Upper lobe of left lung (tissue), 6 donors: ENCODE measurements around the gene PBXIP1. TPM values are rescaled to one million over a fixed set of nuclear protein-coding genes. Genes with fewer than 3 reads are reported as not detected.

Source experiments
- ATAC-seq, 2 donors: fragments of 200-7000 bp; cut with Tn5 transposase; one replicate each; pipeline ENCODE4 v1.9.1; 2022; ENCODE audit warnings: mild to moderate bottlenecking in 2 of 2, moderate library complexity in 2 of 2; ENCODE audit not compliant: low FRiP score in 2 of 2
- DNase-seq, 2 donors: peaks; one replicate each; pipeline ENCODE4 v3.0.0-alpha.2; 2019 to 2020
- H3K27ac ChIP-seq, 4 donors: fragments of 200-600 bp; sonication (generic); one replicate each; pipeline ENCODE4 v1.5.1; 2016 to 2019
- H3K27me3 ChIP-seq, 4 donors: fragments of 200-600 bp; sonication (generic); one replicate each; pipeline ENCODE4 v1.5.1; 2017 to 2019
- H3K36me3 ChIP-seq, 4 donors: fragments of 200-600 bp; sonication (generic); one replicate each; pipeline ENCODE4 v1.5.1; 2016 to 2019
- H3K4me1 ChIP-seq, 4 donors: fragments of 200-600 bp; sonication (generic); one replicate each; pipeline ENCODE4 v1.5.1; 2018 to 2019
- H3K4me3 ChIP-seq, 4 donors: fragments of 200-600 bp; sonication (generic); one replicate each; pipeline ENCODE4 v1.5.1; 2017 to 2019; ENCODE audit warnings: mild to moderate bottlenecking in 2 of 4, moderate library complexity in 1 of 4
- H3K9me3 ChIP-seq, 4 donors: fragments of 200-600 bp; sonication (generic); one replicate each; pipeline ENCODE4 v1.5.1; 2018 to 2019
- CTCF ChIP-seq, 6 experiments: fragments of 450-650 bp in 4 of 6; fragments of 200-600 bp in 2 of 6; sonication (generic) in 2 of 6; IDR thresholded peaks; one replicate each; pipeline ENCODE4 v1.5.1; 2016 to 2019; ENCODE audit warnings: antibody characterized with exemption in 6 of 6
- EP300 ChIP-seq, 4 donors: sonication (generic); formaldehyde crosslinking; IDR thresholded peaks; one replicate each; pipeline ENCODE4 v1.5.1; 2017; ENCODE audit warnings: antibody characterized with exemption in 4 of 4, control low read depth in 2 of 4
- POLR2A ChIP-seq, 4 donors: fragments of 450-650 bp; IDR thresholded peaks; one replicate each; pipeline ENCODE4 v1.5.1; 2016 to 2017; ENCODE audit warnings: antibody characterized with exemption in 4 of 4, mild to moderate bottlenecking in 2 of 4
- POLR2AphosphoS5 ChIP-seq, 2 donors: sonication (generic); formaldehyde crosslinking; IDR thresholded peaks; one replicate each; pipeline ENCODE4 v1.5.1; 2017; ENCODE audit warnings: antibody characterized with exemption in 2 of 2
- WGBS, 2 donors: methylation state at CpG; one replicate each; pipeline ENCODE4 v1.1.5; 2017 to 2018; 5-methylcytosine and 5-hydroxymethylcytosine counted together
- total RNA-seq, 6 donors: library from RNA; depleted of rRNA in 4 of 6; stranded (reverse); fragments of >200 nt in 4 of 6; gene quantifications; one replicate each; pipeline versions ENCODE4 v1.1.0 to v1.2.1, GENCODE V29; 2016 to 2021
- donor health status: DM: no; HTN: no; CAD: no; lungs with moderate emphysema.
- donor health status: DM: no; HTN: yes; CAD: no; lungs with severe emphysema.

Gene PBXIP1
- total RNA-seq, 6 donors from 2014 or later, result 72.1 to 108 (median 83.7) TPM

- ATAC-seq (no peak), DNase-seq (no peak)
- peaks cover 39 to 62% (median 48%) of the 10 kb centered on the region in 4 donors for H3K4me1 ChIP-seq
- H3K27ac ChIP-seq, result peak overlapping the region in 1 of 4 donors; percentile 2
- H3K4me3 ChIP-seq, result no peak overlapping the region
- 85 to 96% methylated on average over 7 of the region's 7 CpGs for WGBS, 2 donors
- TF ChIP-seq EP300 (IDR thresholded peaks at IDR 0.05), result no peak
- no peak for TF ChIP-seq POLR2A (IDR thresholded peaks at IDR 0.05)
- TF ChIP-seq CTCF (IDR thresholded peaks at IDR 0.05), result no peak
- no peak for TF ChIP-seq POLR2AphosphoS5 (IDR thresholded peaks at IDR 0.05)
- H3K36me3 ChIP-seq, result peaks cover 6 to 33% (median 30%) of the 10 kb centered on the region in 4 donors
- H3K9me3 ChIP-seq, result no peaks in the 10 kb centered on the region
- H3K27me3 ChIP-seq, result no peaks in the 10 kb centered on the region
Measured at GRCh38 chr1:154959426-154959780, 3.5 kb upstream of the PBXIP1 start.

- Histone ChIP-seq H3K4me1 (peaks cover 44 to 68% (median 54%) of the 10 kb centered on the region in 4 donors), H3K4me3 (no peak overlapping the region), H3K27me3 (no peaks in the 10 kb centered on the region), H3K27ac (peak overlapping the region in 1 of 4 donors; percentile 2), H3K36me3 (peaks cover 2 to 28% (median 24%) of the 10 kb centered on the region in 4 donors), H3K9me3 (no peaks in the 10 kb centered on the region)
- TF ChIP-seq CTCF (IDR thresholded peaks at IDR 0.05), result no peak
- ATAC-seq (no peak), DNase-seq (no peak)
- 92% methylated on average over 10 to 14 of the region's 16 CpGs for WGBS, 2 donors
Measured at GRCh38 chr1:154958681-154959425, 3.0 kb upstream of the PBXIP1 start.

- Histone ChIP-seq H3K27ac (peak overlapping the region in 1 of 4 donors; percentile 4), H3K4me3 (no peak overlapping the region), H3K27me3 (no peaks in the 10 kb centered on the region), H3K9me3 (no peaks in the 10 kb centered on the region), H3K36me3 (peaks cover 0 to 19% (median 16%) of the 10 kb centered on the region in 4 donors), H3K4me1 (peaks cover 49 to 72% (median 61%) of the 10 kb centered on the region in 4 donors)
- DNase-seq, result no peak
- 80 to 91% methylated on average over 2 of the region's 2 CpGs for WGBS, 2 donors
- TF ChIP-seq POLR2AphosphoS5 (IDR thresholded peaks at IDR 0.05) (no peak), EP300 (IDR thresholded peaks at IDR 0.05) (no peak)
- ATAC-seq, result no peak
Measured at GRCh38 chr1:154958036-154958435, 2.1 kb upstream of the PBXIP1 start.

- ATAC-seq (no peak), DNase-seq (no peak)
- Histone ChIP-seq H3K4me3 (no peak overlapping the region), H3K4me1 (peaks cover 43 to 72% (median 54%) of the 10 kb centered on the region in 4 donors), H3K36me3 (peaks cover 0 to 17% (median 13%) of the 10 kb centered on the region in 4 donors), H3K27me3 (no peaks in the 10 kb centered on the region), H3K27ac (peak overlapping the region; percentile 73 to 85 (median 76)), H3K9me3 (no peaks in the 10 kb centered on the region)
- WGBS, 2 donors, result 48 to 53% methylated on average over 9 of the region's 9 CpGs
- TF ChIP-seq POLR2AphosphoS5 (IDR thresholded peaks at IDR 0.05) (no peak), EP300 (IDR thresholded peaks at IDR 0.05) (no peak), POLR2A (IDR thresholded peaks at IDR 0.05) (no peak), CTCF (IDR thresholded peaks at IDR 0.05) (no peak)
Measured at GRCh38 chr1:154957091-154957657, 1.3 kb upstream of the PBXIP1 start.

GRCh38 chr1:154956544-154956941 lies 644 bp upstream of the PBXIP1 start:
- H3K4me1 ChIP-seq, result peaks cover 42 to 76% (median 53%) of the 10 kb centered on the region in 4 donors
- peaks cover 3 to 17% (median 13%) of the 10 kb centered on the region in 4 donors for H3K36me3 ChIP-seq
- no peaks in the 10 kb centered on the region for H3K9me3 ChIP-seq
- no peak for TF ChIP-seq POLR2AphosphoS5 (IDR thresholded peaks at IDR 0.05)
- no peak for TF ChIP-seq POLR2A (IDR thresholded peaks at IDR 0.05)
- TF ChIP-seq EP300 (IDR thresholded peaks at IDR 0.05), result no peak
- TF ChIP-seq CTCF (IDR thresholded peaks at IDR 0.05), result no peak
- H3K4me3 ChIP-seq, result peak overlapping the region in 3 of 4 donors; percentile 56 to 75 (median 57)
- peak overlapping the region; percentile 73 to 85 (median 76) for H3K27ac ChIP-seq
- whole genome bisulfite sequencing, 2 donors, result 17 to 23% methylated on average over 5 to 6 of the region's 6 CpGs
- DNase-seq (no peak), ATAC-seq (peak in 1 of 2 donors; percentile 3)
- no peaks in the 10 kb centered on the region for H3K27me3 ChIP-seq
